ENCODE measurements around the gene LHPP. TPM values are rescaled to one million over a fixed set of nuclear protein-coding genes. Genes with fewer than 3 reads are reported as not detected.

LHPP gene
- total and polyA plus RNA-seq, 2 experiments from 2014 or later: 27.4 to 40.2 TPM

DNA sequence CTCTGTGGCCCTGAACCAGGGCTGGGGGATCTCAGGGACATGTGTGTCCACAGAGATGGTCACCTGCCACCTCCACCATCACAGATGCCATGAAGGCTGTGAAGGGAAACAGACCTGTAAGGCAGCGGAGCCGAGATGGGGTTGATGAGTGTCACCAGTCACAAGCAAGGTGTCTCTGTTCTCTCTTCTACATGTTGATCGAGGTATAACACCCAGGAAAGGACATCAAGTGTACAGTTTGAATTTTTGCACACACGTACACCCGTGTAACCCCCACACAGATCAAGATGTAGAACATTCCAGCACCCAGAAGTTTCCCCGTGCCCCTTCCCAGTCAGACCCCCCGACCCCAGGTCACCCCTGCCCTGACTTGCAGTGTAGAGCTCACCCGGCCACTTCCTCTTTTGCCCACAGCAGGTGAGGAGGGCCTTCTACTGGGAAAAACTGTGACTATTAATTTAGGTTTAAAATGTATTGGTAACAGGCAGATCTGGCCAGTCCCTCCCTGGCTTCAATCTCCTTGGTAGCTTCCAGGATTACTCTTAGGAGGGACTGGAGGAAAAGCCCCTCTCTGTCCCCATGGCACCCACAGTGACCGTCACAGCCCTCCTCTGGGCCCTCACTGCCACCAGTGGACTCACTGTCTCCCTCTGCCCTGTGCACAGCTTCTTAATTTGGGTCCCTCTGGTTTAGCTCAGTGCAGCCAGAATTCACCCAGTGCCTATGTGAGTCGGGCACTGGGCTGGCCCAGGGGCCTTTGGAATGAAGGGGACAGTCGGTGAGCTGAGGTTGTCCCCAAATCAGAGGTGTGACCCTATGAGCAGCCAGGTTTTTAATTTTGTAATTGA lies 108.2 kb downstream of the LHPP start:
- Histone ChIP-seq H3K4me2 (no peak overlapping the region), H3K4me1 (ENCODE audit: insufficient read depth) (no peaks in the 10 kb centered on the region; the same call in 1 of the 2 replicates), H2AFZ (no peak overlapping the region), H3K9me2 (ENCODE audit: insufficient read depth) (no peaks in the 10 kb centered on the region), H3K4me3 (no peak overlapping the region), H3K27me3 (ENCODE audit: insufficient read depth) (no peaks in the 10 kb centered on the region), H3F3A (replicated peaks; ENCODE audit: low read depth) (0 out of 2 replicates have a peak, but pooled peaks cover 4% of the 10 kb centered on the region), H3K36me3 (ENCODE audit: insufficient read depth) (no peaks in the 10 kb centered on the region), H3K79me2 (replicated peaks; ENCODE audit: insufficient read depth) (no peaks in the 10 kb centered on the region), H4K20me1 (replicated peaks; ENCODE audit: insufficient read depth) (no peaks in the 10 kb centered on the region), H3K27ac (ENCODE audit: low read depth) (no peak overlapping the region)
- Mint-ChIP-seq H3K27me3 (ENCODE audit: insufficient read depth, low read depth, poor library complexity) (peaks cover 7% of the 10 kb centered on the region), H3K9me3 (no peaks in the 10 kb centered on the region), H3K27ac (no peak overlapping the region), H3K4me3 (no peak overlapping the region), H3K36me3 (ENCODE audit: low read depth) (no peaks in the 10 kb centered on the region), H3K4me1 (peaks cover 10% of the 10 kb centered on the region)
- ATAC-seq: no peak
- no peak for DNase-seq (ENCODE audit: low spot score)
- TF ChIP-seq, protein P1, sequence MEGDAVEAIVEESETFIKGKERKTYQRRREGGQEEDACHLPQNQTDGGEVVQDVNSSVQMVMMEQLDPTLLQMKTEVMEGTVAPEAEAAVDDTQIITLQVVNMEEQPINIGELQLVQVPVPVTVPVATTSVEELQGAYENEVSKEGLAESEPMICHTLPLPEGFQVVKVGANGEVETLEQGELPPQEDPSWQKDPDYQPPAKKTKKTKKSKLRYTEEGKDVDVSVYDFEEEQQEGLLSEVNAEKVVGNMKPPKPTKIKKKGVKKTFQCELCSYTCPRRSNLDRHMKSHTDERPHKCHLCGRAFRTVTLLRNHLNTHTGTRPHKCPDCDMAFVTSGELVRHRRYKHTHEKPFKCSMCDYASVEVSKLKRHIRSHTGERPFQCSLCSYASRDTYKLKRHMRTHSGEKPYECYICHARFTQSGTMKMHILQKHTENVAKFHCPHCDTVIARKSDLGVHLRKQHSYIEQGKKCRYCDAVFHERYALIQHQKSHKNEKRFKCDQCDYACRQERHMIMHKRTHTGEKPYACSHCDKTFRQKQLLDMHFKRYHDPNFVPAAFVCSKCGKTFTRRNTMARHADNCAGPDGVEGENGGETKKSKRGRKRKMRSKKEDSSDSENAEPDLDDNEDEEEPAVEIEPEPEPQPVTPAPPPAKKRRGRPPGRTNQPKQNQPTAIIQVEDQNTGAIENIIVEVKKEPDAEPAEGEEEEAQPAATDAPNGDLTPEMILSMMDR (conservative IDR thresholded peaks at IDR 0.05; ENCODE audit: low read depth in 2 of 2): no peak
- TF ChIP-seq ZNF114 (CRISPR knock-in tag; IDR thresholded peaks at IDR 0.05) (no peak), STAT1 (IDR thresholded peaks at IDR 0.05; ENCODE audit: unreplicated experiment) (no peak), JUNB (IDR thresholded peaks at IDR 0.05; ENCODE audit: unreplicated experiment) (no peak), CREB1 (CRISPR knock-in tag; IDR thresholded peaks at IDR 0.05; ENCODE audit: low read depth) (no peak), POLR2AphosphoS5 (IDR thresholded peaks at IDR 0.05; ENCODE audit: low read depth) (no peak), EZH2phosphoT487 (IDR thresholded peaks at IDR 0.05; ENCODE audit: unreplicated experiment) (no peak), ZNF331 (CRISPR knock-in tag; IDR thresholded peaks at IDR 0.05; ENCODE audit: low read depth) (no peak), NANOG (IDR thresholded peaks at IDR 0.05; ENCODE audit: borderline replicate concordance) (no peak), EZH2 (IDR thresholded peaks at IDR 0.05; ENCODE audit: low read depth, unreplicated experiment) (no peak)
- TF ChIP-seq, protein P2, sequence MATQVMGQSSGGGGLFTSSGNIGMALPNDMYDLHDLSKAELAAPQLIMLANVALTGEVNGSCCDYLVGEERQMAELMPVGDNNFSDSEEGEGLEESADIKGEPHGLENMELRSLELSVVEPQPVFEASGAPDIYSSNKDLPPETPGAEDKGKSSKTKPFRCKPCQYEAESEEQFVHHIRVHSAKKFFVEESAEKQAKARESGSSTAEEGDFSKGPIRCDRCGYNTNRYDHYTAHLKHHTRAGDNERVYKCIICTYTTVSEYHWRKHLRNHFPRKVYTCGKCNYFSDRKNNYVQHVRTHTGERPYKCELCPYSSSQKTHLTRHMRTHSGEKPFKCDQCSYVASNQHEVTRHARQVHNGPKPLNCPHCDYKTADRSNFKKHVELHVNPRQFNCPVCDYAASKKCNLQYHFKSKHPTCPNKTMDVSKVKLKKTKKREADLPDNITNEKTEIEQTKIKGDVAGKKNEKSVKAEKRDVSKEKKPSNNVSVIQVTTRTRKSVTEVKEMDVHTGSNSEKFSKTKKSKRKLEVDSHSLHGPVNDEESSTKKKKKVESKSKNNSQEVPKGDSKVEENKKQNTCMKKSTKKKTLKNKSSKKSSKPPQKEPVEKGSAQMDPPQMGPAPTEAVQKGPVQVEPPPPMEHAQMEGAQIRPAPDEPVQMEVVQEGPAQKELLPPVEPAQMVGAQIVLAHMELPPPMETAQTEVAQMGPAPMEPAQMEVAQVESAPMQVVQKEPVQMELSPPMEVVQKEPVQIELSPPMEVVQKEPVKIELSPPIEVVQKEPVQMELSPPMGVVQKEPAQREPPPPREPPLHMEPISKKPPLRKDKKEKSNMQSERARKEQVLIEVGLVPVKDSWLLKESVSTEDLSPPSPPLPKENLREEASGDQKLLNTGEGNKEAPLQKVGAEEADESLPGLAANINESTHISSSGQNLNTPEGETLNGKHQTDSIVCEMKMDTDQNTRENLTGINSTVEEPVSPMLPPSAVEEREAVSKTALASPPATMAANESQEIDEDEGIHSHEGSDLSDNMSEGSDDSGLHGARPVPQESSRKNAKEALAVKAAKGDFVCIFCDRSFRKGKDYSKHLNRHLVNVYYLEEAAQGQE (IDR thresholded peaks at IDR 0.05; ENCODE audit: unreplicated experiment): no peak
- TF ChIP-seq, protein P3, sequence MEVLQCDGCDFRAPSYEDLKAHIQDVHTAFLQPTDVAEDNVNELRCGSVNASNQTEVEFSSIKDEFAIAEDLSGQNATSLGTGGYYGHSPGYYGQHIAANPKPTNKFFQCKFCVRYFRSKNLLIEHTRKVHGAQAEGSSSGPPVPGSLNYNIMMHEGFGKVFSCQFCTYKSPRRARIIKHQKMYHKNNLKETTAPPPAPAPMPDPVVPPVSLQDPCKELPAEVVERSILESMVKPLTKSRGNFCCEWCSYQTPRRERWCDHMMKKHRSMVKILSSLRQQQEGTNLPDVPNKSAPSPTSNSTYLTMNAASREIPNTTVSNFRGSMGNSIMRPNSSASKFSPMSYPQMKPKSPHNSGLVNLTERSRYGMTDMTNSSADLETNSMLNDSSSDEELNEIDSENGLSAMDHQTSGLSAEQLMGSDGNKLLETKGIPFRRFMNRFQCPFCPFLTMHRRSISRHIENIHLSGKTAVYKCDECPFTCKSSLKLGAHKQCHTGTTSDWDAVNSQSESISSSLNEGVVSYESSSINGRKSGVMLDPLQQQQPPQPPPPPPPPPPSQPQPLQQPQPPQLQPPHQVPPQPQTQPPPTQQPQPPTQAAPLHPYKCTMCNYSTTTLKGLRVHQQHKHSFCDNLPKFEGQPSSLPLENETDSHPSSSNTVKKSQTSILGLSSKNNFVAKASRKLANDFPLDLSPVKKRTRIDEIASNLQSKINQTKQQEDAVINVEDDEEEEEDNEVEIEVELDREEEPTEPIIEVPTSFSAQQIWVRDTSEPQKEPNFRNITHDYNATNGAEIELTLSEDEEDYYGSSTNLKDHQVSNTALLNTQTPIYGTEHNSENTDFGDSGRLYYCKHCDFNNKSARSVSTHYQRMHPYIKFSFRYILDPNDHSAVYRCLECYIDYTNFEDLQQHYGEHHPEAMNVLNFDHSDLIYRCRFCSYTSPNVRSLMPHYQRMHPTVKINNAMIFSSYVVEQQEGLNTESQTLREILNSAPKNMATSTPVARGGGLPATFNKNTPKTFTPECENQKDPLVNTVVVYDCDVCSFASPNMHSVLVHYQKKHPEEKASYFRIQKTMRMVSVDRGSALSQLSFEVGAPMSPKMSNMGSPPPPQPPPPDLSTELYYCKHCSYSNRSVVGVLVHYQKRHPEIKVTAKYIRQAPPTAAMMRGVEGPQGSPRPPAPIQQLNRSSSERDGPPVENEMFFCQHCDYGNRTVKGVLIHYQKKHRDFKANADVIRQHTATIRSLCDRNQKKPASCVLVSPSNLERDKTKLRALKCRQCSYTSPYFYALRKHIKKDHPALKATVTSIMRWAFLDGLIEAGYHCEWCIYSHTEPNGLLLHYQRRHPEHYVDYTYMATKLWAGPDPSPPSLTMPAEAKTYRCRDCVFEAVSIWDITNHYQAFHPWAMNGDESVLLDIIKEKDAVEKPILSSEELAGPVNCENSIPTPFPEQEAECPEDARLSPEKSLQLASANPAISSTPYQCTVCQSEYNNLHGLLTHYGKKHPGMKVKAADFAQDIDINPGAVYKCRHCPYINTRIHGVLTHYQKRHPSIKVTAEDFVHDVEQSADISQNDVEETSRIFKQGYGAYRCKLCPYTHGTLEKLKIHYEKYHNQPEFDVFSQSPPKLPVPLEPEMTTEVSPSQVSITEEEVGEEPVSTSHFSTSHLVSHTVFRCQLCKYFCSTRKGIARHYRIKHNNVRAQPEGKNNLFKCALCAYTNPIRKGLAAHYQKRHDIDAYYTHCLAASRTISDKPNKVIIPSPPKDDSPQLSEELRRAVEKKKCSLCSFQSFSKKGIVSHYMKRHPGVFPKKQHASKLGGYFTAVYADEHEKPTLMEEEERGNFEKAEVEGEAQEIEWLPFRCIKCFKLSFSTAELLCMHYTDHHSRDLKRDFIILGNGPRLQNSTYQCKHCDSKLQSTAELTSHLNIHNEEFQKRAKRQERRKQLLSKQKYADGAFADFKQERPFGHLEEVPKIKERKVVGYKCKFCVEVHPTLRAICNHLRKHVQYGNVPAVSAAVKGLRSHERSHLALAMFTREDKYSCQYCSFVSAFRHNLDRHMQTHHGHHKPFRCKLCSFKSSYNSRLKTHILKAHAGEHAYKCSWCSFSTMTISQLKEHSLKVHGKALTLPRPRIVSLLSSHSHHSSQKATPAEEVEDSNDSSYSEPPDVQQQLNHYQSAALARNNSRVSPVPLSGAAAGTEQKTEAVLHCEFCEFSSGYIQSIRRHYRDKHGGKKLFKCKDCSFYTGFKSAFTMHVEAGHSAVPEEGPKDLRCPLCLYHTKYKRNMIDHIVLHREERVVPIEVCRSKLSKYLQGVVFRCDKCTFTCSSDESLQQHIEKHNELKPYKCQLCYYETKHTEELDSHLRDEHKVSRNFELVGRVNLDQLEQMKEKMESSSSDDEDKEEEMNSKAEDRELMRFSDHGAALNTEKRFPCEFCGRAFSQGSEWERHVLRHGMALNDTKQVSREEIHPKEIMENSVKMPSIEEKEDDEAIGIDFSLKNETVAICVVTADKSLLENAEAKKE (CRISPR knock-in tag; IDR thresholded peaks at IDR 0.05): no peak
- TF ChIP-seq, protein P4, sequence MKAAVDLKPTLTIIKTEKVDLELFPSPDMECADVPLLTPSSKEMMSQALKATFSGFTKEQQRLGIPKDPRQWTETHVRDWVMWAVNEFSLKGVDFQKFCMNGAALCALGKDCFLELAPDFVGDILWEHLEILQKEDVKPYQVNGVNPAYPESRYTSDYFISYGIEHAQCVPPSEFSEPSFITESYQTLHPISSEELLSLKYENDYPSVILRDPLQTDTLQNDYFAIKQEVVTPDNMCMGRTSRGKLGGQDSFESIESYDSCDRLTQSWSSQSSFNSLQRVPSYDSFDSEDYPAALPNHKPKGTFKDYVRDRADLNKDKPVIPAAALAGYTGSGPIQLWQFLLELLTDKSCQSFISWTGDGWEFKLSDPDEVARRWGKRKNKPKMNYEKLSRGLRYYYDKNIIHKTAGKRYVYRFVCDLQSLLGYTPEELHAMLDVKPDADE (IDR thresholded peaks at IDR 0.05): no peak

All from GM23338 (cell line).